ENCODE results near the gene GLG1.
"Not testable (repeated sequence)": the region's sequence is repeated elsewhere in the genome, so short reads cannot be mapped to it uniquely, and the experiment has no call there.

DNA sequence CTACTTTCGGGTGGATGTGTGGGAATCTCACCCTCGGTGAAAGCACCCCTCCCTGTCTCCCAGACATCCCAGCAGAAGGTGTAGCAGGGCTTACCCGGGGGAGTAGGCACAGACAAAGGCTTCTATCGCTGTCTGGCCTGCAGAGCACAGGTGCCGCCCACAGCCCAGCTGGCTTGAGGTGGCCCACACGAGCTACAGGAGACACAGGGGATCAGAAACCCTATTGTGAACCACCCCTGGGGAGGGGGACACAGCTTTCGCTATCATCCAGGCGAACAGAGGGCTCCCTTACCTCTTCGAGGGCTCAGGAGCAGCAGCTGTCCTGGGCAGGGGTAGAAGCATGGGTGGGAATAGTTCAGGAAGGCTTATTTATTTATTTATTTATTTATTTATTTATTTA is 193.4 kb downstream of the GLG1 start:
- TF ChIP-seq, protein P1, sequence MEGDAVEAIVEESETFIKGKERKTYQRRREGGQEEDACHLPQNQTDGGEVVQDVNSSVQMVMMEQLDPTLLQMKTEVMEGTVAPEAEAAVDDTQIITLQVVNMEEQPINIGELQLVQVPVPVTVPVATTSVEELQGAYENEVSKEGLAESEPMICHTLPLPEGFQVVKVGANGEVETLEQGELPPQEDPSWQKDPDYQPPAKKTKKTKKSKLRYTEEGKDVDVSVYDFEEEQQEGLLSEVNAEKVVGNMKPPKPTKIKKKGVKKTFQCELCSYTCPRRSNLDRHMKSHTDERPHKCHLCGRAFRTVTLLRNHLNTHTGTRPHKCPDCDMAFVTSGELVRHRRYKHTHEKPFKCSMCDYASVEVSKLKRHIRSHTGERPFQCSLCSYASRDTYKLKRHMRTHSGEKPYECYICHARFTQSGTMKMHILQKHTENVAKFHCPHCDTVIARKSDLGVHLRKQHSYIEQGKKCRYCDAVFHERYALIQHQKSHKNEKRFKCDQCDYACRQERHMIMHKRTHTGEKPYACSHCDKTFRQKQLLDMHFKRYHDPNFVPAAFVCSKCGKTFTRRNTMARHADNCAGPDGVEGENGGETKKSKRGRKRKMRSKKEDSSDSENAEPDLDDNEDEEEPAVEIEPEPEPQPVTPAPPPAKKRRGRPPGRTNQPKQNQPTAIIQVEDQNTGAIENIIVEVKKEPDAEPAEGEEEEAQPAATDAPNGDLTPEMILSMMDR (IDR thresholded peaks at IDR 0.05), result not testable (repeated sequence)
- TF ChIP-seq POLR2A (IDR thresholded peaks at IDR 0.05), result not testable (repeated sequence)
